ENCODE results near the gene PLCL2.

Gene PLCL2

DNA sequence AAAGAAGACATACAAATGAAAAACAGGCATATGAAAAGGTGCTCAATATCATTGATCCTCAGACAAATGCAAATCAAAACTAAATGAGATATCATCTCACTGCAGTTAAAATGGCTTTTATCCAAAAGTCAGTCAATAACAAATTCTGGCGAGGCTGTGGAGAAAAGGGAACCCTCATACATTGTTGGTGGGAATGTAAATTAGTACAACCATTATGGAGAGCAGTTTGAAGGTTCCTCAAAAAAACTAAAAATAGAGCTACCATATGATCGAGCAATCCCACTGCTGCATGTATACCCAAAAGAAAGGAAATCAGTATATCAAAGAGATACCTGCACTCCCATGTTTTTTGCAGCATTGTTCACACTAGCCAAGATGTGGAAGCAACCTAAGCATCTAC, 165.8 kb downstream of the PLCL2 start:
- no peak for TF ChIP-seq CTCF (IDR thresholded peaks at IDR 0.05; ENCODE audit: control insufficient read depth, extremely low read depth, insufficient read depth)
- no peak for DNase-seq (ENCODE audit: low read depth)

GRCh38 chr3:17052363-17052762, 167.6 kb downstream of the PLCL2 start:
- no peak overlapping the region for H3K4me3 ChIP-seq (ENCODE audit: low read depth, low read length)
- no peak for TF ChIP-seq CTCF (IDR thresholded peaks at IDR 0.05; ENCODE audit: control insufficient read depth, extremely low read depth, insufficient read depth)
- DNase-seq (ENCODE audit: low read depth), result no peak

More for the DNA sequence above, 165.8 kb downstream of the PLCL2 start:
- no peak overlapping the region for H3K4me3 ChIP-seq (ENCODE audit: low read depth, low read length)

DNA sequence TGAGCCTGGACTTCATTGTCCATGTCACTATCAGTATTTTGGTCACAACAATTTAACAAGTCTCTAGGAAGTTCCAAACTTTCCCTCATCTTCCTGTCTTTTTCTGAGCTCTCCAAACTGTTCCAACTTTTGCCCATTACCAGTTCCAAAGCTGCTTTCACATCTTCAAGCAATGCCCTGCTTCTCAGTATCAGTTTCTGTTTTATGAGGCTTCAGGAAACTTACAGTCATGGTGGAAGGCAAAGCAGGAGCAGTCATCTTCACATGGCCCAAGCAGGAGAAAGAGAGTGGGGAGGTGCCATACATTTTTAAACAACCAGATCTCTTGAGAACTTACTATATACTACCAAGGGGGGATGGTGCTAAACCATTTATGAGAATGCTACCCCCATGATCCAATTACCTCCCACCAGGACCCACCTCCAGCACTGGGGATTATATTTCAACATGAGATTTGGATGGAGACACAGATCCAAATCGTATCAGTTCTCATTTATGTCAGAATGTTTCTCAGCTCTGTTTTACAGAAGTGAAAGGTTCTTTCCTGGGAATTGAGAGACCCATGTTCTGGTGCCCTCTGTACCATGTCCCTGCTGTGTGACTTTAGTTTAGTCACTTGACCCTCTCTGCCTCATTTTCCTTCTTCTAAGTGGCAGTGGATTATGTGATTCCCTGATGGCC, 169.7 kb downstream of the PLCL2 start:
- TF ChIP-seq CTCF (IDR thresholded peaks at IDR 0.05; ENCODE audit: control insufficient read depth, extremely low read depth, insufficient read depth), result no peak
- H3K4me3 ChIP-seq (ENCODE audit: low read depth, low read length), result no peak overlapping the region
- no peak for DNase-seq (ENCODE audit: low read depth)

DNA sequence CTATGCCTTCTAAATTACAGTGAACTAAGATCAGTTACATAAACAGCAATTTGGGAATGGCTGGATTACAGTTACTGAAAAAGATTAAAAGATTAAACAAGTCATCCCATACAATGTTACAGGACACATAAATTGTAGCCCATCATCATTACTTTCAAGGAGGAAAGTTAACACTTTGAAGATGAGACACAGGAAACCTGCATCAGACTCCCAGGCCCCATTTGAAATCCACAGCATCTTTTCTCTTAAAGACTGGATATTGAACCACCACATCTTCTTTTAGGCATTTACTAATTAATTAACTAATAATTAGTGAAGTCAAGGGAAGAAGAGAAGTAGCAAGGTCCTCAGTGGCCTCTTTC, 170.2 kb downstream of the PLCL2 start:
- TF ChIP-seq CTCF (IDR thresholded peaks at IDR 0.05; ENCODE audit: control insufficient read depth, extremely low read depth, insufficient read depth), result no peak
- H3K4me3 ChIP-seq (ENCODE audit: low read depth, low read length), result no peak overlapping the region
- DNase-seq (ENCODE audit: low read depth), result no peak

DNA sequence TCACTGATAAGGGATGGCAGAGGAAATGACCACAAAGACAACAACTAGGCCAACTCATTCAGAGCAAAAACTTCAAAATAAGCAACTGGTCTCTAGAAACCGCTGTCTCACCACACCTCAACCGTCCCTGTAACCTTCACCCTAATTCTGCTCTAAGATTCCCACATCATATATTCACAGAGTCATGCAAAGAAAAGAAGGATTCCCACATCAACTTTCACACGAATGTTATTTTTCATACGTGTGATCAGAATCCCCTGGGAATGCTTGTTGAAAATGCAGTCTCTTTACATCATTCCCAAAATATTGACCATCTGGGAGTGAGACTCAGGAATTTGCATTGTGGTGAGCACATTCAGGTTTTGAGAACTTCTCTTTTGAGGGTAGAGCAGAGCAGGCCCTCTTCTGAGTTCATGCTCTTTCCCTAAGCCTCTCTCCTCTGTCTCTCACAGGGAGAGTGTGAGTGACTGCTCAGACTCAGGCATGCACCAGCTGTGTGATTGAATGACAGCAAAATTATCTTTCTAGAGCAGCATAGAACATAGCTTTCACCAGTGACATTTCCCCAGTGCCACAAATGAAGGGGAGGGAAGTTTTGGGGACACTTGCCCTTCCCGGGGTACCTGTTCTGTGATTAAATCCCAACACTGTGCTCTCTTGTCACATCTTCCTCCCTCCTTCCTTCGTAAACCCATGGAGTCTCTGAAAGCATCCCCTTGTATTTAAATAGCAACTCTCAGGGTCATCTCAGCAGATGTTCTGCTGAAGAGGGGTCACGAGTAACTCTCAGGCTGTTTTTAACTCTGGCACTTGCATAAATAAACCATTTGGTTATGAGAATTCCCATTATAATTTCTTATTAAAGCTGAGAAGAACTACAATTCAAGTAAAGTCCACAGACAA, 170.9 kb downstream of the PLCL2 start:
- no peak for TF ChIP-seq CTCF (IDR thresholded peaks at IDR 0.05; ENCODE audit: control insufficient read depth, extremely low read depth, insufficient read depth)

GRCh38 chr3:17057321-17057720, 172.6 kb downstream of the PLCL2 start:
- H3K4me3 ChIP-seq (ENCODE audit: low read depth, low read length), result no peak overlapping the region
- TF ChIP-seq CTCF (IDR thresholded peaks at IDR 0.05; ENCODE audit: control insufficient read depth, extremely low read depth, insufficient read depth), result no peak
- no peak for DNase-seq (ENCODE audit: low read depth)

More for the DNA sequence above, 170.9 kb downstream of the PLCL2 start:
- no peak for DNase-seq (ENCODE audit: low read depth)
- no peak overlapping the region for H3K4me3 ChIP-seq (ENCODE audit: low read depth, low read length)
